GM18519 (cell line): Measurements from ENCODE around the gene GALP.
A peak's percentile ranks its signal among the peaks of the same experiment; 100 is the strongest.
"Not testable (repeated sequence)": the region's sequence is repeated elsewhere in the genome, so short reads cannot be mapped to it uniquely, and the experiment has no call there.

Source experiments
- ATAC-seq: cut with Tn5 transposase; IDR thresholded peaks from one replicate; pipeline ENCODE4 v1.9.1; 2021; ENCODE audit warnings: mild to moderate bottlenecking, moderate library complexity; ENCODE audit not compliant: unreplicated experiment, low FRiP score

GALP gene

DNA sequence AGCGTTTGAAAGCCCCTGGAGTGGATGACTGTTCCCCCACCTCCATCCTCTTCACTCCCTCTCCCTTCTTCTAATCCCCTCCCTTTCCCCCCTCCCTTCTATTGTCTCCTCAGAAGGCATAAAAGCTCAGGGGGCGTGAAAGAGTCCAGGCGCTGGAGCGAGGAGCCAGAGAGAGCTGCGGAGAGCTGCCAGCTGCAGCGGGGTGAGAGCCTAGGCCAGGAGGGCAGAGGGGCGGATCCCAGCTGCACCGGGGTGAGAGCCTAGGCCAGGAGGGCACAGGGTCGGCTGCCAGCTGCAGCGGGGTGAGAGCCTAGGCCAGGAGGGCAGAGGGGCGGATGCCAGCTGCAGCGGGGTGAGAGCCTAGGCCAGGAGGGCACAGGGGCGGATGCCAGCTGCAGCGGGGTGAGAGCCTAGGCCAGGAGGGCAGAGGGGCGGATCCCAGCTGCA lies at the start of gene GALP:
TSS of gene GALP (plus strand) at position 148 of the 447 bp plus-strand sequence. CDS start 1,101 bp downstream, outside the sequence.
- not testable (repeated sequence) for ATAC-seq

DNA sequence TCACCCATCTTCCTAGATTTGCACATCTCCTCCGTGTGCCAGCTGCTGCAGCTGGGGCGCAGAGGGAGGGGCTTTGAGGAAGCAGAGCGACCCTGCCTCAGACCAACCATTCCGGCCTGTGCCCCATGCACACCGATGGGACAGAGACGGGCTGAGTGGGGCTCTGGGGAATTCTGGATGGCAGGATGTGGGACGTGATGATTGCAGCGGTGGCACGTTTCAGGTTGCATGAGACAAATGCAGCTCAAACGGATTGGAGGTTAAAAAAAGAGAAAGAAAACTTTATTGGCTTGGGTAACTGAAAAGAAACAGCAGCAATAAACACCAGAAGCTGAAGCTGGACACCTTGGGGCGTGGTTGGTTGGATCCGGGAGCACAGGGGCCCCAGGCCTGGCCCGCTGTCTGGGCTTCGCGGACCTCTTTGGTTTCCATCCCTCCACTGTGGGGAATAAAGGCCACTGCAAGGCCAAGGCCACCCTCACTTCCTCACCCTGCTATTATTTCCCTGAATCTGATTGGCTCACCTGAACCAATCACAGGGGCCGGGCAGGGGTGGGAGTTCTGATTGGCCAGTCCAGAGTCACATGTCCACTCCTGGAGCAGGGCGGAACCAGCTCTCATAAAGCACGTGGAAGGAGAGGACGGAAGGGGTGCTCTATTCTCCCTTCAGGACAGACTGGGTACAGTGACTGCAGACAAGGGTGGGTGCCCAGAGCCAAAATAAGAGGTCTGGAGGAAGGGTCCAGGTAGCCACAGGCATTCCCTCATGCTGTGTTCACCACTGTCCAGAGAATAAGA lies 48.6 kb upstream of the GALP start:
- no peak for ATAC-seq

DNA sequence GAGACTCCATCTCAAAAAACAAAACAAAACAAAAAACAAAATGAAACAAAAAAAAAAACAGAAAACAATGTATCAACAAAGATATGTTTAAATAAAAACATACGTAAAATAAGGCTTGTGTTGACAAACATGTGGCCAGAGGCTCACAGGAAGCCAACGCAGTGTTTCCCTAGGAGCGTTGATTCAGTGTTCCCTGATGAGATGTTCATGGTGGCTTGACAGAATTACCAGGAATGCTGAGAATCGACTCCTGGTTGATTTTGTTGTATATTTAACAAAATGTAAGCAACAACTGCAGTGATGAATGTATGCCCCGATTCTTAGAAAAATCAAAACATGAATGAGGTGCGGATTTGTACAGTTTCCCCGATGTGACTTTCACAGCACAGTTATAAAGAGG lies 45.8 kb upstream of the GALP start:
- no peak for ATAC-seq

DNA sequence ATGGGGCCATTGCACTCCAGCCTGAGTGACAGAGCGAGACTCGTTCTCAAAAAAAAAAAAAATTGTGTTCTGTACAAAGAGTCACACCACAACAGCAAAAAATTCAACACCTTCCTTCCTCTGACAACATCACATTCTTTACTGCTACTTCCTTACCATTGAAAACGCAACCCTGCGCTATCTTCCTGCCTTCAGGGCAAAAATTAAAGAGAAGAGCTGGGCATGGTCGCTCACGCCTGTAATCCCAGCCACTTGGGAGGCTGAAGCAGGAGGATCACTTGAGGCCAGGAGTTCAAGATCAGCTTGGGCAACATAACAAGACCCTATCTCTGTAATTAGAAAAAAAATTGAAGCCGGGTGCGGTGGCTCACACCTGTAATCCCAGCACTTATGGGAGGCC lies 44.2 kb upstream of the GALP start:
- no peak for ATAC-seq

DNA sequence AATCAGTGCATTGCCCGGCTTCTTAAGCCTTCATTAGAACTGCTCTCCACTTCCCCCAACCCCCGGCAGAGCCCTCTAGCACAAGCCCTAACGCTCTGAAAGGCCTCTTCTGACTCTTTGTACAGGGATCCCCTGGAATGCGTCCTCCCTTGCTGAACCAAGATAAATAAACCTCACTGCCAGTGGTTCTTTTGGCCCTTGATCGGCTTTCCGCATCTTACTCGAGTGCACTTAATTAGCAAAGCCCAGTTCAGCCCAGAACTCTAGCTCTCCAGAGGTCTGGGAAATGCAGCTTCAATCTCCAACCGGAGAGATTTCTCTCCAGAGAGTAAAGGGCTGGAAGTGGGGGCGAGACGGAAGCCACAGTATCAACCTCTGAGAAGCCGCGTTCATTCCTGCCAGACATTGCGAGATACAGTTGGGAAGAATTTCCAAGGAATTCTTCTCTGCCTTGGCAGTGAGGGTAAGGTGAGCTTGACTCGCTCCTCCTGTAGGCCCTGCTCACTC lies 43.4 kb upstream of the GALP start:
- ATAC-seq = no peak

DNA sequence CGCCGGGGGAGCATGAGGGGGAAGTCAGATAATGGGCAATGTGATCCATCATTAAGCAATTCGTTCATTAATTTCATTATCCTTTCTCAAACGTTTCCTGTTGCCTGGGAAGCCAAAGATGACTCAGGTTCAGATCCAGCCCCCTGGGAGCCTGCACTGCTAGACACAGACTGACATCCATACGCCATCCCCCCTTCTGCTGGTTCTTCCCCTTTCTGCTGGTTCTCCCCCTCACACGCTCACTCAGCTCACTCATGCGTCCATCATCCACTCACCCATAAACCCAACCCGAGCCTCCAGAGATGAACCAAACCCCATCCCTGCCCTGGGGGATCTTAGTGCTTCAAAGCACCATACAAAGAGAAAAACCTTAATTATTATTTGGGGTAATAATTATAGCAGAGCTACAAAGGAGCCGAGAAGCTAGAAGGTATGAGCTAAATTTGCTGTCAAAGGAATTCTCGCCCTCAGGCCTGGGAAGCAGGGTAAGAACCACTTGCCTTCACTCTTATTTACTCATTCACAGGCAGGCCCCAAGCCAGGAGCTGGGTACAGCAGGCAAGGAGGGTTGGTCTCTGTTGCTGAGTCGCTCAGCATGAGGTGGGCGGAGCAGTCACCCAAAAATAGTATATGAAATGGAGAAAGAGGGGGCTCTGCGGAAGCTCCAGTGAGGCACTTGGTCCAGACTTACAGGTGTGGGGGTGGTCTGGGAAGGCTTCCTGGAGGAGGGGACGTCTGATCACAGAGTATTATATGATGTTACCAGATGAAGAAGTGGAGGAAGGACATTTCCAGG lies 41.8 kb upstream of the GALP start:
- ATAC-seq = peak; percentile 44

DNA sequence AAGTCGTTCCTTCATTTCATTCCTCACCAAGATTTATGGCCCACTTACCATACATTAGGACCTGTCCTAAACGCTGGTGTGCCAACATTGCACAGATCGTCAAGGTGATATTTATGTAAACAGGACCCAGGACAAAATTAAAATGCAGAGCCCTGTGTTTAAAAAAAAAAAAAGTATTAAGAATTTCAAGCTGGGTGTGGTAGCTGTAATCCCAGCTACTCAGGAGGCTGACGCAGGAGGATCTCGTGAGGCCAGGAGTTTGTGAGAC lies 41.2 kb upstream of the GALP start:
- peak; percentile 13 for ATAC-seq

DNA sequence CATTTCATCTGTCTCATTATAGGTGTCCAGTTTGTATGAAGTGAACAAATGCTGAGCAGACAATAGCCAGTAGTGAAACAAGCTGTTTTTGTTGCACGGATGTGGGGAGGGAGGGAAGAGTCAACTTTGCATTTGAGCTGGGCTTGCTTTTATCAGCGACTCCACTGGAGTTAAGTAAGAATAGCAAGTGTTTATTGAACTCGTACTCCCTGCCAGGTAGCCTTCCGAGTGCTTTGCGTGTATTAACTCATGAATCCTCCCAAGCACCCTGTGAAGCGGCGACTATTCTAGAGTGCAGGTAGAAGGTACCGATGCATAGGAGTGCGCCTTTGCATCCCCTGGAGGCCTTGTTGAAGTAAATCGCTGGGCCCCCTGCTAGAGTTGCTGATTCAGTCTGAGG lies 39.4 kb upstream of the GALP start:
- no peak for ATAC-seq

DNA sequence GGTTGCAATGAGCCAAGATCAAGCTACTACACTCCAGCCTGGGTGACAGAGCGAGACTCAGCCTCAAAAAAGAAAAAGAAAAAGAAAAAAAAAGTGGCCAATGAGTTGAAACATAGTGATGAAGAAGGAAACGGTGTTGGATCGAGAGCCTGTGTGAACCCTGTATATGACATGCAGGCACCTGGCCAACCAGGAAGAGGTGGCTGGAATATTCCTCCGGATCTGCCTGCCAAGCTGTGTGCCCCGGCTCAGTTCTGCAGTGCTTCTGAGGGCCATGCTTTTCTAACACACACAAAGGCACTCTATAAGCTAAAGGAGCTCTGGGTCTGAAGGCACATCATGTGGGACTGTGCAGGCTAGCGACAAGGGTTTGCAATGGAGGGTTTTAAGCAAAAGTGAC lies 38.4 kb upstream of the GALP start:
- ATAC-seq = no peak

DNA sequence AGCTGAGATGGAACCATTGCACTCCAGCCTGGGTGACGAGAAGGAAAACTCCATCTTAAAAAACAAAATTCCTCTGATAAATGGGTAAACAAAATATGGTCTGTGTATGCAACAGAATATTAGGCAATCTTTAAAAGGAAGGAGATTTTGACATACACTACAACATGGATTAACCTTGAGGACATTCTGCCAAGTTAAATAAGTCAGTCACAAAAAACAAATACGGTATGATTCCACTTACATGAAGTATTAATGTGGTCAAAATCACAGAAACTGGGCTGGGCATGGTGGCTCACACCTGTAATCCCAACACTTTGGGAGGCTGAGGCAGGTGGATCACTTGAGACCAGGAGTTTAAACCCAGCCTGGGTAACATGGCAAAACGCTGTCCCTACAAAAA lies 37.7 kb upstream of the GALP start:
- no peak for ATAC-seq

DNA sequence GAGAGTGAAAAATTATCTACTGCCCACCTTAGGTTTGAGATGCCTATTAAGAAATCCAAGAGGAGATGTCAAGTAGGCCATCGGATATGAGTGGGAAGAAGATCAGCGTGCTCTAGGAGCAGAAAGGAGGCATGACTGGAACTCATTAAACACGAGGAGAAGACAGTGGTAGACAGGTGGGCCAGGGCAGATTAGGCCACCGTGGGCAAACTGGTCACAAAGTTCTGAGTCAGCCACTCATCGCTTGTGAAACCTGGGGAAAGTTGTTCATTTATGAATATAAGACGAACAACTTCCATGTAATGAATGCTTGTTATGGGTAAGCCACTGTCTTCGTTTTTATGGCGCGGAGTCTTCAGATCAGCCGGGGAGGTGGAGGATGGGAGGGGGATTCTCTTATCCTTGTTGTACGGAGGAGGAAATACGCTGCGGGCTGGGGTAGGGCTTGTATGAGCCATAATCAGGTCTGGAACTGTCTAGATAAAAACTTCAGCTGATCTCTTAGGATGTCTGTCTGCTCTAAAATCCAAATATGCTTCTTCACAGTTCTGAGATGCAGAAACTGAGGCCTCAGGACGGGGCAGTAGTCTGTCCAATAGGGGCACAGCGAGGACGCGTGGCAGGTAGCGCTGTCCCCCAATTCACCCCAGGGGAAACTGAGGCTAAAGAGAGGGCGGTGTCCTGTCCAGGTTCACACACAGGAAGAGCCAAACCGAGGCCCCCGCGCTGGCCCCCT lies 35.8 kb upstream of the GALP start:
- no peak for ATAC-seq

DNA sequence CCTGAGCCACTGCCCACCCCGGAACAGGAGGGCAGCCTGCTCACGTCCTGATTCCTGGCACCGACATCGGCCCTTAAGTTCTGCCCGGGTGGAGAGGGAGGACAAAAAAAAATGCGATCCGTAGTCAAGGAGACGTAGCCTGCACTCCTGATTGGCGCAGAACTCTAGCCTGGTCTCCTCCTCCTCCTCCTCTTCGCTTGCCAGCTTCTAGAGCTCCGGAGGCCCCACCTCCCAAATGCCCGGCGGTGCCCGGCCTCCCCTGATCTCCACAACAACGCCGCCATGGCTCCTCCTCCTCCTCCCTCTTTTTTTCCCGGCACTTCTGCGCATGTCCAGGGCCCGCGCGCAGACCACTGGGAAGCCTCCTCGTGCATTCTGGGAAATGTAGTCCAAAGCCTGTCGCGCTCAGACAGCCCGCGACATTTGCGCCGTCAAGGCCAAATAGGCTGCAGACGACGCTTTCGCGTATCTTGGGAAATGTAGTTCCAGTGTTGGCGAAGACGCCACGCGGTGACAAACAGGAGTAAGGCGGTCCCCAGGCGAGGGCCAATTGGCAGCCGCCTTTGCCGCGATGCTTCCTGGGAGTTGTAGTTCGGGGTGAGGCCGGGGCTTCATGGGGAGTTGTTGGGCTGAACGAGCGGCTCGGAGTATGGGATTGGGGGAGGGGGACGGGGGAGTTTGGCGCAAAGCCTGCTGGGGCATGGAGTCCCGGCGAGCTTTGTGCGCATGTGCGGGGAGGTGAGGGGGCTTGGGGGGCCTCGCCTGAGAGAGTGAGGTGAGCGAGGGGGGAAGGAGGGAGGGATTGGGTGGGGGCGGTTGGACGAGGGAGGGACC lies 35.0 kb upstream of the GALP start, which contains the start of gene ZNF444:
TSS of gene ZNF444 (plus strand) at position 705 of the 834 bp plus-strand sequence. CDS start 5,625 bp downstream, outside the sequence.
- peak; percentile 80 for ATAC-seq

DNA sequence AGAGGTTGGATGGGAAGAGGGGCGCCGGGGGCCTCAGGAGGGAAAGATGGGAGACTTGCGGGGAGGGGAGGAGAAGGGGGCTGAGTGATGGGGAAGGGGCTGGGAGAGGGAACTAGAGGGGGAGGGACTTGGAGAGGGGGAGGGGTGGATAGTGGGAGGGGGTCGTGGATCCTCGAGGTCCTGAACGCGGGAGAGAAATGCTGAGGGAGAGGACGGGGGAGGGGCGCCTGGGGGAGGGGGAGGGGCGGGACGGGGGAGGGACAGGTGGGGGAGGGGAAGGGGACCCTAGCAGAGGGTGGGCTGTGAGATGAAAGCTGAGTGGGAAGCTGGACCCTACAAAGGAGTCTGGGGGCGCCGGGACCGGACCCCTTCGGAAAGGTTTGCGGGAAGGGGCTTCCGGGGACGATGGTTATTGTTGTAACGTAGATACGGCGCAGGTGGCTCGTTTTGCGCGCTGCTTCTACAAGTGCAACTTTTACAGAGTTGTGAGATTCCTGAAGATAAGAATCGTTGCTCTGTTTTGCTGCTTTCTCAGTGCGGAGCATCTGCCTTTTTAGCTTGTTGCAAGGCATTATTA lies 34.3 kb upstream of the GALP start:
- no peak for ATAC-seq

DNA sequence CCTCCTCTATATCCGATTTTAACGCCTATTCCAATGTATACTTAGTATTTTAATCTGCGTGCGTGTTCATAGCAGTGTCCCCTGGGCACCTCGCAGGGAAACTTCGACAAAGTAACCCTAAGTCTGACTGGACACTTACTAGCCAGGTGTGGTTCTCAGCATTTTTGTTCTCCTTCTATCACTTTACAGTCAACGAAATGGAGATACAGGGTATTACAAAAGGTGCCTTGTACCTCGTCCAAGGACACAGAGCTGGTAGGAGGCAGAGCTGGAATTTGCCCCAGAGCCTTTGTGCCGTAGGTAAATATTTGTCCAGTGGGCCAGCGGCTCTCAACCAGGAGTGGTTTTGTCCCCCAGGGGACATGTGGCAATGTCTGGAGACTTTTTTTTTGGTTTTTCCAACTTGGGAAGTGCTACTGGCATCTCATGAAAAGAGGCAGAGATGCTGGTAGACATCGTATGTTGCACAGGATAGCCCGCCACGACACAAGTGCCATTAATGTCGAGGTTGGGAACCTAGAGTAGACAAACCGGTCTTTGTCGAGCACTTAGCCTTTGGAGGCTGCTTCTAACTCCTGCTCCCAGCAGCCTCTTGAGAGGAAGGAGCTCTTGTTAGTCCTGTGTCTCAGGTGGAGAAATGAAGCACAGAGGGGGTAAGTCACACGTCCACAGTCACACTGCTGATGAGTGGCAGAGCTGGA lies 33.6 kb upstream of the GALP start:
- no peak for ATAC-seq

DNA sequence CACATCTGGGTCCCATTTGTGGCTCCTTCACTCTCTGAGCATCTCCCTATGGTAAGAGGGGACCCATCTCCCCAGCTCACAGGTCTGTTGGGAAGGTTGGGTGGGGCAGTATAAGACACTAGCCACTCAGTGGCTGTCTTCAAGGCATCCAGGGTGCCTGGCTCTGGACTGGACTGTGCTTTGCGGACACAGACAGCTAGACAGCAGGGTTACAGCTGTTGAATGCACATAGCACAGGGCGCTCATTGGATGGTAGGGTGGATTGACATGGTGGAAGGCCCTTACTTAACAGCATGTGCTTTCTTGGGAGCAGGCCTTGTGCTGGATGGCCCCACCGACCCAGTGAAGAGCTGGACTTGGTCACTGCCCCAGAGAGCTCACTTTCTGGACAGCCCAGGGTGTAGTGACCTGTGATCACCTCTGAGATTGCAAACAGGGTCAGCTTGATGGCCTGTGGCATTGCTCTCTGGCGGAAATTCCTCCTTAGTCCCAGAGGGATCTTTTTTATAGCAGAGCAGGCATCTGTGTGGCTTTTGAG lies 32.8 kb upstream of the GALP start:
- ATAC-seq = no peak

DNA sequence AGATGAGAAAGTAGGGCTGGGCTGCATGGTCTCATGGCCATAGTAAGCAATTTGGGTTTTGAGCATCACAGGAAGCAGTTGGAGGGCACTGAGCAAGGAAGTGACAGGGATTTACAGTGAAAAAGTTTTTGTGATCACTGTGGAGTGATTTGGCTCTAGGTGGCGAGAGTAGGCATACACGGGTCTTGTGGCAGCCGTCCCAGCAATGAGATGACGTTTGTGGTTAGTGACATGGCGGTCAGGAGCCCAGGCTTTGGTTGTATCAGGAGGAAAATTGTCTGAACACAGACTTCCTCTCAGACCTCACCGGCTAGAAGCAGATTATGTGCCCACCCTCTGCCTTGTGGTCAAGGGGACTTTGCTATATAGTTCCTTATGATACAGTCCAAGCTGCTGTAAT lies 31.4 kb upstream of the GALP start:
- ATAC-seq = no peak

DNA sequence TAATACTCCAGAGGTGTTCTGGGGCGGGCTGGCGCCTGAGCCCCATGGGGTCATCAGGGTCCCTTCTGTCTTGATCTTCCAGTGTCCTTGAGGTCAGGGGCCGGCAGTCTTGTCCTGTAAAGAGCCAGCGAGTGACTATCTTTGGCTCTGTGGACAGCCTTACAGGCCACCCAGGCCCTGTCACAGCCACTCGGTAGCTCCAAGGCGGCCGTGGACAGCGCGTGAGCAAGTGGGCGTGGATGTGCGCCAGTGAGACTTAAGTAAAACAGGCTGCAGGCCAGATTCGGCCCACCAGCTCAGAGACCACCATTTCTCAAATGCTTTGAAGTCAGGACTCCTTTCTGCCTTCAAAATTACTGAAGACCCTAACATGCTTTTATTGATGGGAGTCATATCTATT lies 31.0 kb upstream of the GALP start:
- ATAC-seq = no peak

DNA sequence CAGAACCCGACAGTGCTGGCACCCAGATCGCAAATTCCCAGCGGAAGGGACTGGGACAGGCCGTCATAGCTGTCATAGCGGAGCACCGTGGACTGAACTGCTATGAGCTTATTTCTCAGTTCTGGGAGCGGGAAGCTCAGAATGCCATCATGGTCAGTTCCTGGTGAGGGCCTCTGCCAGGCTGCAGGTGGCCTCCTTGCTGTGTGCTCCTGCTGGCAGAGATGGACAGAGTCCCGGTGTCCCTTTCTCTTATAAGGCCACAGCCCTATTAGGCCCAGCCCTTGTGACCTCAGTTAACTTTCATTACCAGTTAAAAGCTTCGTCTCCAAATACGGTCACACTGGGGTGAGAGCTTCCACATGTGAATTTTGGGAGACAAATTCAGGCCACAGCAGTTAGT lies 30.1 kb upstream of the GALP start:
- ATAC-seq = no peak

DNA sequence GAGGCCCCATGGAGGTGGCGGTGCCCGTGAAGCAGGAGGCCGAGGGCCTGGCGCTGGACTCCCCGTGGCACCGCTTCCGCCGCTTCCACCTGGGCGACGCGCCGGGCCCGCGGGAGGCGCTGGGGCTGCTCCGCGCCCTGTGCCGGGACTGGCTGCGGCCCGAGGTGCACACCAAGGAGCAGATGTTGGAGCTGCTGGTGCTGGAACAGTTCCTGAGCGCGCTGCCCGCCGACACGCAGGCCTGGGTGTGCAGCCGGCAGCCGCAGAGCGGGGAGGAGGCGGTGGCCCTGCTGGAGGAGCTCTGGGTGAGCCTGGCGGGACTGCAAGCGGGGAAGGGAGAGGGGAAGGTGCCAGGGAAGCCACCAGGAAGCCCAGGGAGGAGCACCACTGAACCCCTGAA lies 28.9 kb upstream of the GALP start:
- ATAC-seq = no peak
